Endothelial cell of umbilical vein (primary cell): Measurements from ENCODE around the gene SMIM11. TPM values are rescaled to one million over a fixed set of nuclear protein-coding genes. Genes with fewer than 3 reads are reported as not detected.

Experiments
- BruUV-seq: library from RNA; stranded (reverse); fragments of 400-500 nt; replicated peaks from 2 replicates; lab custom pipeline; 2021; lab: Mats Ljungman, UMichigan
- CTCF ChIA-PET: fragments of 300-600, 350-600 bp; sonication (Branson Sonifier 250); formaldehyde crosslinking; loops from one replicate; lab custom pipeline; 2021; ENCODE audit warnings: antibody characterized with exemption, inconsistent platforms; lab: Charles Lee
- POLR2A ChIA-PET: fragments of 300-600, 350-600 bp; sonication (Branson Sonifier 250); formaldehyde crosslinking; loops from one replicate; lab custom pipeline; 2021; ENCODE audit warnings: antibody characterized with exemption, inconsistent platforms; lab: Charles Lee
- DNase-seq: peaks from one replicate; pipeline ENCODE4 v3.0.0-alpha.2; 2011; ENCODE audit warnings: low read depth, low spot score
- FAIRE-seq: peaks from 2 replicates; lab custom pipeline; 2011; peaks lifted over from hg19 to GRCh38; lab: Jason Lieb, UNC
- H2AFZ ChIP-seq: 2 replicates; pipeline ENCODE4 v1.6.0; 2012; ENCODE audit warnings: low read depth, low read length, control low read depth, inconsistent platforms
- H3K27ac ChIP-seq: 2 replicates; pipeline ENCODE4 v1.5.1; 2011; ENCODE audit warnings: low read depth, mild to moderate bottlenecking, control low read depth, low read length, moderate library complexity; ENCODE audit not compliant: insufficient read depth
- H3K27me3 ChIP-seq, 2 experiments: 2 replicates each; pipeline versions ENCODE4 v1.6.0 to v1.6.1; 2011; ENCODE audit warnings: low read length in 2 of 2, mixed read lengths in 1 of 2; ENCODE audit not compliant: control insufficient read depth in 2 of 2, insufficient read depth in 2 of 2
- H3K36me3 ChIP-seq, 2 experiments: 2 replicates in 1 of 2; 3 replicates in 1 of 2; pipeline ENCODE4 v1.5.1; 2011; ENCODE audit warnings: low read length in 2 of 2, mild to moderate bottlenecking in 1 of 2, moderate library complexity in 1 of 2; ENCODE audit not compliant: control insufficient read depth in 2 of 2, insufficient read depth in 2 of 2; ENCODE audit errors: extremely low read depth in 1 of 2
- H3K4me1 ChIP-seq: 3 replicates; pipeline ENCODE4 v1.5.1; 2011; ENCODE audit warnings: mild to moderate bottlenecking, low read length; ENCODE audit not compliant: control insufficient read depth, insufficient read depth; ENCODE audit errors: extremely low read depth
- H3K4me2 ChIP-seq: 2 replicates; pipeline ENCODE4 v1.6.1; 2011; ENCODE audit warnings: low read length, control low read depth, mixed read lengths; ENCODE audit not compliant: insufficient read depth
- H3K4me3 ChIP-seq, 3 experiments: fragments of 200-600 bp in 1 of 3; sonication (generic), shearing (Covaris generic) in 1 of 3; replicated peaks in 1 of 3; 2 replicates each; pipeline ENCODE4 v1.5.1; 2011 to 2016; ENCODE audit warnings: control low read depth in 3 of 3, low read length in 3 of 3, mild to moderate bottlenecking in 2 of 3, inconsistent platforms in 1 of 3, low read depth in 1 of 3, moderate library complexity in 1 of 3; ENCODE audit not compliant: insufficient read depth in 1 of 3
- H3K79me2 ChIP-seq: 2 replicates; pipeline ENCODE4 v1.6.0; 2012; ENCODE audit warnings: low read length, inconsistent platforms; ENCODE audit not compliant: control insufficient read depth, insufficient read depth
- H3K9ac ChIP-seq: replicated peaks from 2 replicates; pipeline ENCODE3; 2011; ENCODE audit warnings: low read length, control low read depth; ENCODE audit not compliant: insufficient read depth; ENCODE audit errors: extremely low read depth
- H3K9me1 ChIP-seq: replicated peaks from 3 replicates; pipeline ENCODE4 v1.6.0; 2011; ENCODE audit warnings: mild to moderate bottlenecking, low read length; ENCODE audit not compliant: control insufficient read depth, insufficient read depth; ENCODE audit errors: extremely low read depth
- H3K9me3 ChIP-seq: replicated peaks from 2 replicates; pipeline ENCODE4 v1.5.1; 2012; ENCODE audit warnings: low read length, inconsistent platforms; ENCODE audit not compliant: control insufficient read depth, insufficient read depth
- H4K20me1 ChIP-seq: replicated peaks from 2 replicates; pipeline ENCODE3; 2011; ENCODE audit warnings: mild to moderate bottlenecking, low read length; ENCODE audit not compliant: control insufficient read depth, insufficient read depth; ENCODE audit errors: extremely low read depth
- EZH2 ChIP-seq: IDR thresholded peaks from 2 replicates; pipeline ENCODE4 v1.6.1; 2012; ENCODE audit warnings: borderline replicate concordance, low read depth, mild to moderate bottlenecking, moderate library complexity, low read length, inconsistent platforms; ENCODE audit not compliant: severe bottlenecking
- FOS ChIP-seq: IDR thresholded peaks from 2 replicates; pipeline ENCODE4 v1.6.1; 2011; ENCODE audit warnings: mild to moderate bottlenecking, low read length, moderate library complexity, borderline replicate concordance; ENCODE audit not compliant: insufficient read depth
- GATA2 ChIP-seq: IDR thresholded peaks from 2 replicates; pipeline ENCODE4 v1.7.0; 2011; ENCODE audit warnings: low read depth, mild to moderate bottlenecking, moderate library complexity, mixed read lengths, low read length; ENCODE audit not compliant: insufficient read length, insufficient read depth
- JUN ChIP-seq: IDR thresholded peaks from 2 replicates; pipeline ENCODE4 v1.6.1; 2011; ENCODE audit warnings: borderline replicate concordance, low read depth; ENCODE audit not compliant: insufficient read length, insufficient read depth
- MYC ChIP-seq: IDR thresholded peaks from one replicate; pipeline ENCODE4 v1.6.1; 2011; ENCODE audit warnings: mild to moderate bottlenecking, low read depth, low read length
- POLR2A ChIP-seq: IDR thresholded peaks from 2 replicates; pipeline ENCODE4 v1.6.1; 2012; ENCODE audit warnings: low read depth, mild to moderate bottlenecking, control low read depth, low read length
- POLR2AphosphoS5 ChIP-seq: IDR thresholded peaks from 2 replicates; pipeline ENCODE4 v1.6.1; 2012; ENCODE audit warnings: low read depth, mild to moderate bottlenecking, control low read depth, low read length, moderate library complexity; ENCODE audit not compliant: insufficient read depth
- dilution Hi-C: fragments of 300-500 bp; cut with MboI; formaldehyde crosslinking; loops from one replicate; pipeline ENCODE4 v1.15.0; 2019; ENCODE audit warnings: low sequenced_read_pairs; ENCODE audit not compliant: extremely low pct_ligation_motif_present
- intact Hi-C: fragments of 100-400 bp; cut with micrococcal nuclease; formaldehyde crosslinking; loops from one replicate; pipeline ENCODE4 v1.10.0; 2022
- polyA plus RNA-seq, 4 experiments: library from polyadenylated mRNA; depleted of rRNA in 3 of 4; stranded (reverse) in 3 of 4; unstranded in 1 of 4; fragments of >200 nt; gene quantifications; 2 replicates each; pipeline versions ENCODE4 v1.2.1 to v1.2.3, GENCODE V29; 2011 to 2012; ENCODE audit warnings: missing spikeins in 1 of 4
- total RNA-seq: library from RNA; stranded (reverse); gene quantifications from 2 replicates; pipeline ENCODE4 v1.2.3, GENCODE V29; 2021
- TF ChIP-seq, protein P1 (sequence below), 2 donors: IDR thresholded peaks; 1 replicate in 1 of 2; 2 replicates in 1 of 2; pipeline ENCODE4 v1.5.1; 2011; ENCODE audit warnings: low read length in 2 of 2, mild to moderate bottlenecking in 2 of 2, moderate library complexity in 2 of 2, control low read depth in 1 of 2, inconsistent platforms in 1 of 2, low read depth in 1 of 2; ENCODE audit not compliant: insufficient read depth in 1 of 2; ENCODE audit errors: extremely low read depth in 1 of 2
- TF ChIP-seq, protein P2 (sequence below): IDR thresholded peaks from 2 replicates; pipeline ENCODE4 v1.6.1; 2011; ENCODE audit not compliant: insufficient read depth, insufficient read length

SMIM11 gene
- total and polyA plus RNA-seq, 2 donors (not counting 3 experiments of a cell fraction or from before 2014, with no cell fraction given), result 1.4 to 1.5 TPM

DNA sequence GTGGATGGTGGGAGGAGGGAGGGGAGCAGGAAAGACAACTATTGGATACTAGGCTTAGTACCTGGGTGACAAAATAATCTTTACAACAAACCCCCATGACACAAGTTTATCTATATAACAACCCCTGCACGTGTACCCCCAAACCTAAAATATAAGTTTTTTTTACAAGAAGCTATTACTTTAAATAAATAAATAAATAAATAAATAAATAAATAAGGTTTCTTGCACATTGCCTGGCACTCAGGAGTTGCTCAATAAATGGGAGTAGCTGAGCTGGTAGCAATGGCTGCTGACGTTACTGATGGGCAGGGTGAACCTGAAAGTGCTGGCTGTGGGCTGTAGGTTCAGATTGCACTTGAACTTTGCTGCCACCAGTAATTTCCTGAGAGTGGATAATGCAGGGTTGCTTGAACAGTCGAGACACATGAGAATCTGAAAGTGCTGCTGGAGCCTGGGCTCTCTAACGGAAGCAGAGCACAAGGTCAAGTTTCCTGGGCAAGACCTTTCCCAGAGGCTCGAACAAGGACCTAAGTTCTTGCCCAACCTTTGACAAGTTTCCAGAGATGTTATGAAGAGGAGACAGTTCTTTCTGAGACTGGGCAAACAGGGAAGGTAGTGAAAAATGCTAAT, 26.3 kb upstream of the SMIM11 start:
- H4K20me1 ChIP-seq, result no peaks in the 10 kb centered on the region
- no peak overlapping the region for H3K4me2 ChIP-seq
- no TSS peak for BruUV-seq
- H3K4me1 ChIP-seq, result no peaks in the 10 kb centered on the region
- no peaks in the 10 kb centered on the region for H3K36me3 ChIP-seq
- H3K4me3 ChIP-seq, result no peak overlapping the region
- H3K9me3 ChIP-seq, result no peaks in the 10 kb centered on the region
- dilution Hi-C loops, result no loop called here
- no peaks in the 10 kb centered on the region for H3K79me2 ChIP-seq
- intact Hi-C loops, result loop anchor here (1.0 kb wide), 1 partner anchor 425 kb away; no protein-coding TSS in a partner anchor
- H3K27me3 ChIP-seq, result peaks cover 10 to 12% of the 10 kb centered on the region in 2 experiments
- TF ChIP-seq POLR2A, result no peak
- no peak for TF ChIP-seq EZH2
- TF ChIP-seq, protein P1, sequence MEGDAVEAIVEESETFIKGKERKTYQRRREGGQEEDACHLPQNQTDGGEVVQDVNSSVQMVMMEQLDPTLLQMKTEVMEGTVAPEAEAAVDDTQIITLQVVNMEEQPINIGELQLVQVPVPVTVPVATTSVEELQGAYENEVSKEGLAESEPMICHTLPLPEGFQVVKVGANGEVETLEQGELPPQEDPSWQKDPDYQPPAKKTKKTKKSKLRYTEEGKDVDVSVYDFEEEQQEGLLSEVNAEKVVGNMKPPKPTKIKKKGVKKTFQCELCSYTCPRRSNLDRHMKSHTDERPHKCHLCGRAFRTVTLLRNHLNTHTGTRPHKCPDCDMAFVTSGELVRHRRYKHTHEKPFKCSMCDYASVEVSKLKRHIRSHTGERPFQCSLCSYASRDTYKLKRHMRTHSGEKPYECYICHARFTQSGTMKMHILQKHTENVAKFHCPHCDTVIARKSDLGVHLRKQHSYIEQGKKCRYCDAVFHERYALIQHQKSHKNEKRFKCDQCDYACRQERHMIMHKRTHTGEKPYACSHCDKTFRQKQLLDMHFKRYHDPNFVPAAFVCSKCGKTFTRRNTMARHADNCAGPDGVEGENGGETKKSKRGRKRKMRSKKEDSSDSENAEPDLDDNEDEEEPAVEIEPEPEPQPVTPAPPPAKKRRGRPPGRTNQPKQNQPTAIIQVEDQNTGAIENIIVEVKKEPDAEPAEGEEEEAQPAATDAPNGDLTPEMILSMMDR (IDR thresholded peaks at IDR 0.05; ENCODE audit: extremely low read depth in 1 of 2, insufficient read depth in 1 of 2, low read depth in 1 of 2, low read length in 2 of 2), result no peak
- no peak for TF ChIP-seq POLR2AphosphoS5
- no peak for TF ChIP-seq FOS
- TF ChIP-seq JUN, result no peak
- TF ChIP-seq, protein P2, sequence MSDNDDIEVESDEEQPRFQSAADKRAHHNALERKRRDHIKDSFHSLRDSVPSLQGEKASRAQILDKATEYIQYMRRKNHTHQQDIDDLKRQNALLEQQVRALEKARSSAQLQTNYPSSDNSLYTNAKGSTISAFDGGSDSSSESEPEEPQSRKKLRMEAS, result no peak
- TF ChIP-seq GATA2, result no peak
- no peak for TF ChIP-seq MYC
- CTCF ChIA-PET, result interaction anchor here (0.5 to 22.9 kb wide), 12 partner anchors 10 to 445 kb away, joined by 3 to 867 read pairs (median 9); no protein-coding TSS in a partner anchor
- no peak overlapping the region for H3K27ac ChIP-seq
- DNase-seq (no peak), FAIRE-seq (no peak)
- no peak overlapping the region for H2AFZ ChIP-seq
- POLR2A ChIA-PET, result no interaction called here
- H3K9ac ChIP-seq, result no peak overlapping the region
- H3K9me1 ChIP-seq, result no peaks in the 10 kb centered on the region
